Measurements from ENCODE around the gene NCAN. TPM values are rescaled to one million over a fixed set of nuclear protein-coding genes. Genes with fewer than 3 reads are reported as not detected.

NCAN gene
- total and polyA plus RNA-seq, 2 of the 13 experiments (the other 11 are each of a cell fraction or from before 2014, with no cell fraction given), result not detected

- BruUV-seq (replicated peaks), result no TSS peak
- peaks cover 10 to 28% of the 10 kb centered on the region in 2 experiments; a peak in 4 of 5 replicates for H3K36me3 ChIP-seq (replicated peaks in 1 of 2; ENCODE audit: control insufficient read depth in 1 of 2, insufficient read depth in 2 of 2, low read length in 2 of 2)
- H3K27me3 ChIP-seq (ENCODE audit: control insufficient read depth in 1 of 2, insufficient read depth in 2 of 2, low read length in 2 of 2), result no peaks in the 10 kb centered on the region
- in situ Hi-C loops (cut with HindIII; ENCODE audit: extremely low pct_ligation_motif_present, low pct_unique_long_range_greater_than_20kb) (no loop called here), intact Hi-C loops (cut with micrococcal nuclease; ENCODE audit: unreplicated experiment) (loop anchor here (5.0 kb wide), 2 partner anchors 47 to 48 kb away; partner anchors contain the start of genes MAU2 and SUGP1)
- no peak overlapping the region for H3K4me3 ChIP-seq (replicated peaks in 1 of 3; ENCODE audit: insufficient read depth in 1 of 3, low read depth in 2 of 3, low read length in 3 of 3)
- H3K4me2 ChIP-seq (ENCODE audit: low read depth, low read length), result peak overlapping the region; percentile 30; the same call in 1 of the 2 replicates
- peak; percentile 45 for ATAC-seq
- WGBS (ENCODE audit: low lambda C conversion rate), result 79% methylated on average over 3 of the region's 9 CpGs
- no peak for FAIRE-seq
- POLR2A ChIA-PET, result no interaction called here
- no peaks in the 10 kb centered on the region for H4K20me1 ChIP-seq (ENCODE audit: insufficient read depth, low read length)
- no peaks in the 10 kb centered on the region for H3K9me3 ChIP-seq (ENCODE audit: low read length)
- peaks cover 34% of the 10 kb centered on the region for H3K4me1 ChIP-seq (ENCODE audit: insufficient read depth, low read length)
- no peak for DNase-seq (ENCODE audit: low spot score)
- no peak overlapping the region for H3K9ac ChIP-seq (ENCODE audit: insufficient read depth, low read depth, low read length)
- CTCF ChIA-PET (ENCODE audit: low intra/inter-chr PET ratio, low total read pairs), result no interaction called here
- no peaks in the 10 kb centered on the region for H3K79me2 ChIP-seq (ENCODE audit: insufficient read depth, low read length)
- H2AFZ ChIP-seq (ENCODE audit: low read length), result no peak overlapping the region
- peak overlapping the region; percentile 17 for H3K27ac ChIP-seq (ENCODE audit: extremely low read length, insufficient read depth, low read length)
- TF ChIP-seq HIC2 (CRISPR knock-in tag; IDR thresholded peaks at IDR 0.05; ENCODE audit: low read depth) (peak; percentile 91), BCL6 (CRISPR knock-in tag; IDR thresholded peaks at IDR 0.05) (no peak), POLR2G (IDR thresholded peaks at IDR 0.05; ENCODE audit: low read depth, low read length) (0 out of 2 replicates have a peak, but pooled peaks have one; percentile 25), BHLHE40 (IDR thresholded peaks at IDR 0.05; ENCODE audit: low read length) (peak; percentile 37), ZNF687 (CRISPR knock-in tag; IDR thresholded peaks at IDR 0.05) (peak; percentile 66), FIP1L1 (IDR thresholded peaks at IDR 0.05; ENCODE audit: borderline replicate concordance, insufficient read depth, low read depth, low read length) (no peak), RFXAP (CRISPR knock-in tag; IDR thresholded peaks at IDR 0.05; ENCODE audit: borderline replicate concordance) (no peak), JARID2 (CRISPR knock-in tag; IDR thresholded peaks at IDR 0.05; ENCODE audit: insufficient replicate concordance) (no peak), ZNF10 (CRISPR knock-in tag; IDR thresholded peaks at IDR 0.05; ENCODE audit: borderline replicate concordance, low read depth) (no peak), ZKSCAN1 (IDR thresholded peaks at IDR 0.05; ENCODE audit: low read length) (no peak), ZNF264 (CRISPR knock-in tag; IDR thresholded peaks at IDR 0.05) (0 out of 2 replicates have a peak, but pooled peaks have one; percentile 24)
- TF ChIP-seq, protein P1, sequence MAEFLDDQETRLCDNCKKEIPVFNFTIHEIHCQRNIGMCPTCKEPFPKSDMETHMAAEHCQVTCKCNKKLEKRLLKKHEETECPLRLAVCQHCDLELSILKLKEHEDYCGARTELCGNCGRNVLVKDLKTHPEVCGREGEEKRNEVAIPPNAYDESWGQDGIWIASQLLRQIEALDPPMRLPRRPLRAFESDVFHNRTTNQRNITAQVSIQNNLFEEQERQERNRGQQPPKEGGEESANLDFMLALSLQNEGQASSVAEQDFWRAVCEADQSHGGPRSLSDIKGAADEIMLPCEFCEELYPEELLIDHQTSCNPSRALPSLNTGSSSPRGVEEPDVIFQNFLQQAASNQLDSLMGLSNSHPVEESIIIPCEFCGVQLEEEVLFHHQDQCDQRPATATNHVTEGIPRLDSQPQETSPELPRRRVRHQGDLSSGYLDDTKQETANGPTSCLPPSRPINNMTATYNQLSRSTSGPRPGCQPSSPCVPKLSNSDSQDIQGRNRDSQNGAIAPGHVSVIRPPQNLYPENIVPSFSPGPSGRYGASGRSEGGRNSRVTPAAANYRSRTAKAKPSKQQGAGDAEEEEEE (CRISPR knock-in tag; IDR thresholded peaks at IDR 0.05; ENCODE audit: borderline replicate concordance), result no peak
- TF ChIP-seq, protein P2, sequence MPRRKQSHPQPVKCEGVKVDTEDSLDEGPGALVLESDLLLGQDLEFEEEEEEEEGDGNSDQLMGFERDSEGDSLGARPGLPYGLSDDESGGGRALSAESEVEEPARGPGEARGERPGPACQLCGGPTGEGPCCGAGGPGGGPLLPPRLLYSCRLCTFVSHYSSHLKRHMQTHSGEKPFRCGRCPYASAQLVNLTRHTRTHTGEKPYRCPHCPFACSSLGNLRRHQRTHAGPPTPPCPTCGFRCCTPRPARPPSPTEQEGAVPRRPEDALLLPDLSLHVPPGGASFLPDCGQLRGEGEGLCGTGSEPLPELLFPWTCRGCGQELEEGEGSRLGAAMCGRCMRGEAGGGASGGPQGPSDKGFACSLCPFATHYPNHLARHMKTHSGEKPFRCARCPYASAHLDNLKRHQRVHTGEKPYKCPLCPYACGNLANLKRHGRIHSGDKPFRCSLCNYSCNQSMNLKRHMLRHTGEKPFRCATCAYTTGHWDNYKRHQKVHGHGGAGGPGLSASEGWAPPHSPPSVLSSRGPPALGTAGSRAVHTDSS (CRISPR knock-in tag; conservative IDR thresholded peaks at IDR 0.05), result no peak
These were observed 63.2 kb downstream of the NCAN start for GRCh38 chr19:19274716-19275565.

Measured in HepG2 (cell line).